GM18861 (cell line): ENCODE measurements around the gene FAM171A1.
"Not testable (repeated sequence)": the region's sequence is repeated elsewhere in the genome, so short reads cannot be mapped to it uniquely, and the experiment has no call there.

Experiments used
- ATAC-seq: cut with Tn5 transposase; IDR thresholded peaks from one replicate; pipeline ENCODE4 v1.9.1; 2021; ENCODE audit not compliant: unreplicated experiment

FAM171A1 gene

DNA sequence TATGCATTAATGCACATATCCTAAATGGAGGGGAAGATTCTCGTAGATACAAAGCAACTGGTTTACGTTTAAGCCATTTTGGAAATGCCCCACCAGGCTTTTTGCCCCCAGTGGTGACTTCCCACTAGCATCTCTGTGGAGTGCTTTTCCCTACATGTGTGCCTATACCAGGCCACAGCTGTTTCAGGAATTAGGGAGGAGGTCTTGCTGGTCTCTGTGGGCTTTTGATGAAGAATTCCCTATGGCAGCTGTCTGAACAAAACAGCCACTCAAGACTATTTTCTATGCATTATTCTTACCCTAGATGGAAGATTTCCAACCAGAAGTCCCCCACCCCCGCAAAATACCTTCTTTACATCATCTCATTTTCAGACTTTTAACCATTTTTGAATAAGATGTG is 150.6 kb downstream of the FAM171A1 start:
- no peak for ATAC-seq

DNA sequence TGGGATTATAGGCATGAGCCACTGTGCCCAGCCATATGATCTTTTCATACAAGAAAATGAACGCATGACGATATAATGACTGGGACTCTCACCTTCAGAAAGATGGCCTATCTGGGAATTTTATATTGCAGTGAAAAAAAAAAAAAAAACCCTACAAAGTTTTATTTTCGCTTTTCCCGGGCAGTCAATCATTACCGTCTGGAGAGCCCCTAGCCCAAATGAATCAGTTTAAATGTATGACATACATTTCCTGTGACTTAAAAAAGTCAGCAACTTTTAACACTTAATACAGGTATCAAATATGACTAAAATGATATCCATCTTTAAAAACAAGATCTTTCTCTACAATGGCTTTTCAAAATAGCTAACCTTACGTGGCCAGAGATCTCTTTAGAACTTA is 154.4 kb downstream of the FAM171A1 start:
- no peak for ATAC-seq

GRCh38 chr10:15214237-15214636 is 156.9 kb downstream of the FAM171A1 start:
- no peak for ATAC-seq

- no peak for ATAC-seq
Measured at GRCh38 chr10:15213461-15213861, 157.6 kb downstream of the FAM171A1 start.

GRCh38 chr10:15211464-15211979 is 159.6 kb downstream of the FAM171A1 start:
- no peak for ATAC-seq

DNA sequence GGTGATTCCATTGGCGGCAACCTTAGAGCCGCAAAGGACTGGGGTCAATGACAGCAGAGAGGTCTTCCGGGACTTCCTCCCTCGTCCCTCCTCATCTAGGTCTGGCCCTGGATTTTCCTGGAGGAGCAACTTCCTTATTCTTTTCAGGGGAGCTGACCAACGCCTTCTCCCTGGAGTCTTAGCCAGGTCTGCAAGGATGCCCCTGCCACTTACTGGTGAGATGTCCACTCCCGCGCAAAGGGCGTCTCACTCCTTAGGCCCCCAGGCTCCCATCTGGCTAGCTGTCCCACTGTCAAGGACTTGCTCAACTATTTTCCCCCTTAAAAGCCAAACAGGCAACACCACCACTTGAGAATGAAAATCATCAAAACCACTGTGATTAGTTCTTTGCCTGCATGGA is 160.6 kb downstream of the FAM171A1 start:
- no peak for ATAC-seq

- peak; percentile 47 for ATAC-seq
Measured at GRCh38 chr10:15209827-15210509, 161.1 kb downstream of the FAM171A1 start.

GRCh38 chr10:15208221-15208620 is 162.9 kb downstream of the FAM171A1 start:
- no peak for ATAC-seq

- not testable (repeated sequence) for ATAC-seq
Measured at GRCh38 chr10:15207410-15207809, 163.7 kb downstream of the FAM171A1 start.

GRCh38 chr10:15202639-15203038 is 168.4 kb downstream of the FAM171A1 start:
- no peak for ATAC-seq

DNA sequence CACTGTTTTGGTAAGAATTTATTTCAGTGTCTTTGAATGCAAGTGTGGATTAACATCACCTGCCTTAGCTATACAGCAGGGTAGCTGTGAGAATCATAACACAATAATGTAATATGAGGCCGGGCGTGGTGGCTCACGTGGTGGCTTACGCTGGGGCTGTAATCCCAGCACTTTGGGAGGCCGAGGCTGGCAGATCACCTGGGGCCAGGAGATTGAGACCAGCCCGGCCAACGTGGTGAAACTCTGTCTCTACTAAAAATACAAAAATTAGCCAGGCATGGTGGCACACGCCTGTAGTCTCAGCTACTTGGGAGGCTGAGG is 168.8 kb downstream of the FAM171A1 start:
- ATAC-seq: not testable (repeated sequence)

GRCh38 chr10:15201589-15202300 is 169.3 kb downstream of the FAM171A1 start:
- no peak for ATAC-seq

- ATAC-seq: no peak
Measured at GRCh38 chr10:15200626-15201025, 170.5 kb downstream of the FAM171A1 start.

DNA sequence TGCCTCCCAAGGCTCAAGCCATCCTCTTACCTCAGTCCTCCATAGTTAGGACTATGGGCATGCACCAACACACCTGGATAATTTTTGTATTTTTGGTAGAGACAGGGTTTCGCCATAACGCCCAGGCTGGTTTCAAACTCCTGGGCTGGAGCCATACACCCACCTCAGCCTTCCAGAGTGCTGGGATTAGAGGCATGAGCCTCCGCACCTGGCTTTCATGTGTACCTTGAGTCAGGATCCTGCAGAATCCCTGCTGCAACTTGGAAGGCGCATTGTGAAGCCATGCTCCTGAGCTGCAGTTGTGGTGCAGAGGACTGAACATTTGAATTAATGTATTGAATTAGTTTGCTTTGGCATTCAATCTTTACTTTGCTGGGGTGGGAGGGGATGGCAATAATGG is 173.2 kb downstream of the FAM171A1 start:
- ATAC-seq: no peak

DNA sequence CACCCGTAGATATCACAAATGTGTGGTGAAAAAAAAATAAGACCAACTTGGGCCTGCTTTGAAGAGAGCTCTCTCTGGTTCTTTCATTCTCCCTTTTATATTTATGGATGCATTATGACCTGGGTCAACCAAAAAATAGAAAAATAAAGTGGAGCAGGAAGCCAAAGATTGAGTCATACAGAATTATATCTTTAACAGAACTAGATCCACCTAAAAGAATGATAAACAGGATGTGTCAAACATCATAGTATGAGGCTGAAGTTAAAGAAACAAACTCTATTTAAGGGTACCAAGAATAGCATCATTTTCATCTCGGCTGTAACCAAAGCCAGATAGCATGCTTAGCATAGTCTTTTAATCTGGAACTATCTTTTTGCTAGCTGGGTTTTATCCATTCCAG is 173.8 kb downstream of the FAM171A1 start:
- no peak for ATAC-seq

- ATAC-seq: no peak
Measured at GRCh38 chr10:15196021-15196834, 174.9 kb downstream of the FAM171A1 start.

DNA sequence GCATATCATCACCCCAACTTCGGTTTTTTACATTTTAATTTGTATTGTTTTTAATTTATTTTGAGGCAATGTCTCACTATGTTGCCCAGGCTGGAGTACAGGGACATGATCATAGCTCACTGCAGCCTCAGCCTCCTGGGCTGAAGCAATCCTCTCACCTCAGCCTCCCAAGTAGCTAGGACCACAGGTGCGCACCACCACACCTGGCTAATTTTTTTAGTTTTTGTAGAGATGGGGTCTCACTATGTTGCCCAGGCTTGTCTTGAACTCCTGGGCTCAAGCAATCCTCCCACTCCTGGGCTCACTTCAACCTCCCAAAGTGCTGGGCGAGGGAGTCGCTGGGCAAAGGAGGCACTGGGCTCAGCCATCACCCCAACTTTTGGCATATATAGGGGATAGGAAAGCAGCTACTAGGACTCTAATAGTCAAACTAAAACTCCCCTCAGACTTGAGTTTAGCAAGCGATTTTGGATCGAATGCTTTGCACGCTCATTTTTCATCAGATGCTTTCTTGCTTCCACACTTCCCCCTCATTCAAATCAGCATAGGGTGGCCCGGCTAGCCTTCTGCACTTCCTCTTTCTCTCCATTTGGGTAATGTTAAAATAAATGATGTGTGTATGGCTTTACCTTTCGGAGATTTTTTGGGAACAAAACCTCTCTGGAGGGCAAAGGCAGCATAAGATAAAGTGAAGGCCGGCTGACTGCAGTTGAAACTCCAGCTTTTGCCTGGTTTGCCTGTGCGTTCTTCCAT is 181.8 kb downstream of the FAM171A1 start:
- ATAC-seq: no peak

GRCh38 chr10:15188603-15189002 is 182.5 kb downstream of the FAM171A1 start:
- no peak for ATAC-seq

DNA sequence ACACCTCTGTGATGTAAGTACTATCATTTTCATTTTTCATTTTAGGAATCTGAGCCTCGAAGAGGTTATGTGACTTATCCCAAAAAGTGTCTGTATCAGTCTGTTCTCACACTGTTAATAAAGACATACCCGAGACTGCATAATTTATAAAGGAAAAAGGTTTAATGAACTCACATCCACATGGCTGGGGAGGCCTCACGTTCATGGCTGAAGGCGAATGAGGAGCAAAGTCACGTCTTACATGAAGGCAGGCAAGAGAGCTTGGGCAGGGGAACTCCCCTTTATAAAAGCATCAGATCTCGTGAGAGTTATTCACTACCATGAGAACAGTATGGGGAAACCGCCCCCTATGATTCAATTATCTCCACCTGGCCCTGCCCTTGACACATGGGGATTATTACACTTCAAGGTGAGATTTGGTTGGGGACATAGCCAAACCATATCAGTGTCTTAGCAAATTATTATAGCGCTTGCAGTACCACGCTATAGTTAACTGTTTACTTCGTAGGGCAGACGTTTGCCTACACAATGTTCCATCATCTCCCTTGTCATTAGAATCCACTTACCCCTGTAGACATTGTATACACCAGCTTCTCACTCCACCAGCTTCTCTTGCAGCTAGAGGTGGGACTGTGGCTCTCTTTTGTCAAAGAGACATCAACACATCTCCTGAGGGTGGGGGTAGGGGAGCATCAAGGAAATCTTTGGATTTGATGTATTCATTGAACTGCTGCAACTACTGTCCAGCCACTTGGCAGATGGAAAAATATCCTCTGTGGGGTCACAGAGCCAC is 187.2 kb downstream of the FAM171A1 start:
- no peak for ATAC-seq

- no peak for ATAC-seq
Measured at GRCh38 chr10:15182540-15183207, 188.4 kb downstream of the FAM171A1 start.
